Activated T-cell treated with anti-CD3 and anti-CD28 coated beads for 48 hours (primary cell): ENCODE results near the gene RHEX.

Source experiments
- DNase-seq: peaks from one replicate; pipeline ENCODE4 v3.0.0-alpha.2; 2020; ENCODE audit warnings: low read depth

RHEX gene

DNA sequence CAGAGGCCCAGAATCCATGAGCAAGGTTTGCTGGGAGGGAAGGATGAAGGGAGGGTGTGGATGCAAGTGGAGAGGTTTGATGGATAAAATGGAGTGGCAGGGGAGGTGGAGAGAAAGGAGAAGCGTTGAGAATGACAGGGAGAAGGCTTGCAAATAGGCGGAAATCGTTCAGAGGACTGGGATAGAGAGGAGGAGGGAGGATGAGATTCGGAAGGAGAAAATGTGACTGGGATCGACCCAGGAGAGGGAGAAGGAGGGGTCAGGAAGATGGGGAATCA is 63.8 kb downstream of the RHEX start:
- no peak for DNase-seq

DNA sequence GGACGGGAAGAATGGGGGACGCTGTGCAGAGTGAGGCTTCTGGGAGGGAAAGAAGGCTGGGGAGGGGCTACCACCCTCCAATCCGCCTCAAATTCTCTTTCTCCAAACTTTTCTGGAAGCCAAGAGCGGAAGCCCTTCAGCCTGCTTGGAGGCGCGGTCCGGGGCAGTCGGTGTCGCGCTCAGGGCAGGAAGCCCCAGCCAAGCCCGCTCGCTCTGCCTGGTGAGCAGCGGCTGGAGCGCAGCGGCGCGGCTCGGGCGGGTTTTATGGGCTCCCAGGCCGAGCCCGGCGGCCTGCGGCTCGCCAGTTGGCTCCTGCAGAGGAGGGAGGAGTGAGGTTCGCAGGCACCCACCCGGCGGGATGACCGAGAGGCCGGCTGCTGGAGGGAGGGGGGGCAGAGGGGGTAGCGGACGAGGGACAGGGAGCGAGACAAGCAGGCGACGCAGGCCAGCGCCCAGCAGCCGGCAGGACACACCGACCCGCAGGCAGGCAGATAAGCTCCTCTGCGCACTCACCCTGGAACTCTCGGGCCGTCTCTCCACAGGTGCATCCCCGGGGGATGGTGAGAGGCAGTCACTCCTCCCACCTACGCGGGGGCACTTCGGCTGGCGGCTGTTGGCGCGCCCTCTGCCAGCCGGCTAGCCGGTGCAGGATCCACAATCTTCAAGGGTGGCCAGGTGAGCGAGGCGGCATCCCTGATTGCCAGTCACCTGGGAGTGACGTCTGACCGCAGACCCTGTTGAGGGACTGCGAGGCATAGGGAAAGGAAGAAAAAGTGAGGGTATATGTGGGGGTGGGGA is 64.4 kb downstream of the RHEX start, which contains the start of gene AVPR1B:
TSS of gene AVPR1B (minus strand) at position 238 of the 798 bp plus-strand sequence. CDS start 498 bp downstream, outside the sequence.
- DNase-seq = peak; percentile 33

DNA sequence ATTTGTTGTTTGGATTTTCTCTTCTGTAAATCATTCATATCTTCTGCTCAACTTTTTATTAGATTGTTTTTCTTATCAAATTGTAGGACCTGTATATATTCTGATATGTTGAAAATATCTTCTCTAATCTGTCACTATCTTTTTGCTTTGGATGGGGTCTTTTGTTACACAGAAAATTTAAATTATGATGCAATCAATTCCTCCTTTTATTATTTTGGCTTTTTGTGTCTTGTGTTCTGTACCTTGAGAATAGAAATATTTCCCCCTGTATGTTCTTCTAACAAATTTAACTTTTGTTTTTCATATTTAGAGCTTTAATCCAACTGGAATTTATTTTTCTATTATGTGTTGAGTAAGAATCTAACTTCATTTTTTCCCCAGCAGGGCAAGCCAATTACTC is 67.4 kb downstream of the RHEX start:
- DNase-seq = no peak

DNA sequence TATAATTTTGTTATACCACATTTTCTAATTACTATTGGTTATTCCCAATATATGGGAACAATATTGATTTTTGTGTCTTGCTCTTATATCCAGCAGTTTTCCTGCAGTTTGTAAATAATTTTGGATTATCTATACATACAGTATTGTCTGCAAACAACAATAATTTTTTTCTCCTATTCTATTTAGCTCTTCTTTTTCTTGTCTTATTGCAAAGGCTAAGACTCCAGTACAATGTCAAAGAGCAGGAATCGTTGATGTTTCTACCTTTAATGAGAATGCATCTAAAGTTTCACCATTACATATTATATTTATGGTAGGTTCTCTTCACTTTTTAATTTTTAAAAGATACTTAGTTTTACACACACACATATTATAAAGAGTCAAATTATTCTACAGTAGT is 68.3 kb downstream of the RHEX start:
- no peak for DNase-seq

DNA sequence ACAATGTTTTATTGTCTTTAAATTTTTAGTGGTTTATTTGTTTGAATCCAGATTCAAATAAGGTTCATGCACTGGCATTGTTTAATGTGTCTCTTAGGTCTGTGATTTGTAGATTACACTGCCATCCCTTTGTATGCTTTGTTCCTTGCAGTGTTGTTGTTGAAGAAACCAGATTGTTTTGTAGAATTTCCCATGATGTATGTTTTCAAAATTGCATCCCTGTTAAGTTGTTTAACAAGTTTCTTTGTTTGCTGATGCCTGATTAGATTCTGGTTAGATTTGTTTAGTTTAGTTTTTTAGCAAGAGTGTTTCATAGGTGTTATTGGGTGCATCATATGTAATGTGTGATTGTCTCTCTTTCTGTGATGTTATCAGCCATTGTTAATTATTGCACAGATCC is 69.7 kb downstream of the RHEX start:
- no peak for DNase-seq

DNA sequence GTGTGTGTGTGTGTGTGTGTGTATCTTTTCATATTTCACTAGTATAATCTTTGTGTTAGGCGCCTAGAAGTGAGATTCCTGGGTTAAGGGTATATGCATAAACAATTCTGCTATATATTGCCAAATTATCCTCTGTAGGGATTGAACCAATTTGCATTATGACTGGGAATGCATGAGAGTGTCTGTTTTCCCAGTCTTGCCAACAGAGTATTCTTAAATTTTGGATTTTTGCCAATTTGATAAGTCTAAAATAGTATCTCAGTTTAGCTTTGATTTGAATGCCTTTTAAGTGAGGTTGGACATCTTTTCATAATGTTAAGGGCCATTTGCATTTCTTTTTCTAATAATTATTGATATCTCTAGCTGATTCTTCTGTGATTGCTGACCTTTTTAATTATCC is 72.4 kb downstream of the RHEX start:
- no peak for DNase-seq

DNA sequence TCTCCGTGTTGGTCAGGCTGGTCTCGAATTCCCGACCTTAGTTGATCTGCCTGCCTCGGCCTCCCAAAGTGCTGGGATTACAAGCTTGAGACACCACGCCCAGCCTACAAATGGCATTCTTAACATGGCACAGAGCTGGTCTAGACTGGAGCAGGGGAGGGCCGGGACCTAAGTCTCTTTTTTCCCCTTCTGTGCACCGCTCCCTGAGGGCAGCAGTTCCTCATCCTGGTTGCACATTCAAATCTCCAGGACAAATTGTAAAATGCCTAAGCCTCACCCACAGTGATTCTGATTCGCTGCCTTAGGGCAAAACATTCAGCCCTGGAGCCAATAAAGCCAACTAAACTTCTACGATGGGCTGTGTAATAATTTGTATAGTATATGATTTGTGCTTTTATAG is 74.4 kb downstream of the RHEX start:
- DNase-seq = no peak

DNA sequence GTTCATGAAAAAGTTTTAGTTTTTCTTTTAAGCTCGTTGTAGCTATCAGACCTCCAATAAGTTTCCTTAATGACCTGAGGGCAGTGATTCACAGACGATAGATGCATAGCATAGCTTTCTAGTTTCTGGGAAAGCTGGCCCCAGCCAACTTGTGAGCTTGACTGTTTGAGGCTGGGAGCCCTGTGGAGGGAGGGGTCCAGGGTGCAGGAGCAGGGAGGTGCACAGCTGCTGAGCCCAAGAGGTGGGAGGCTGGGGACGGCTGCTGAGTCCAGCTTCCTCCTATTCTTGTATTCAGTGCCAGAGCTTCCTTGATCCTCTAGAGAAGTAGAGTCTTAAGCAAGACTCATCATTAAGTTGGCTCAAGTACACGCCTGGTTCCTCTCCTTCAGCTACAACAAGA is 75.2 kb downstream of the RHEX start:
- no peak for DNase-seq

DNA sequence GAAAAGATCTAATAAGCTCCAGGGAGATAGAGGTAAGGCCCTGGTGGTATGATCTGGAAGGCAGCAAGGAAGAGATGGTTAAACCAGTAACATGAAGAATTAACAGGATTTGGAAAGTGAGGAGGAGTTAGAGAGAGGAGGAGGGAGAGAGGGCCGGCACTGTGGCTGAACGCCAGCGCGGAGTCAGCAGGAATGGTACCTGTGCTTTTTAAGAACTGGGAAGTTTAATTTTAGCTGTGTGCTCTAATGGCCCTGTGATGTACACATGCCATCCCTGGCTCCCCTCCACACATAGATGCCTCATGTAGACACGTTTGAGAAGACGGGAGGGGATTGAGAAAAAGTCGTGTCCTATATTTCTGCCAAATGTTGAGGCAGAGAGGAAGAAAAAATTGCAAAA is 78.1 kb downstream of the RHEX start:
- no peak for DNase-seq

DNA sequence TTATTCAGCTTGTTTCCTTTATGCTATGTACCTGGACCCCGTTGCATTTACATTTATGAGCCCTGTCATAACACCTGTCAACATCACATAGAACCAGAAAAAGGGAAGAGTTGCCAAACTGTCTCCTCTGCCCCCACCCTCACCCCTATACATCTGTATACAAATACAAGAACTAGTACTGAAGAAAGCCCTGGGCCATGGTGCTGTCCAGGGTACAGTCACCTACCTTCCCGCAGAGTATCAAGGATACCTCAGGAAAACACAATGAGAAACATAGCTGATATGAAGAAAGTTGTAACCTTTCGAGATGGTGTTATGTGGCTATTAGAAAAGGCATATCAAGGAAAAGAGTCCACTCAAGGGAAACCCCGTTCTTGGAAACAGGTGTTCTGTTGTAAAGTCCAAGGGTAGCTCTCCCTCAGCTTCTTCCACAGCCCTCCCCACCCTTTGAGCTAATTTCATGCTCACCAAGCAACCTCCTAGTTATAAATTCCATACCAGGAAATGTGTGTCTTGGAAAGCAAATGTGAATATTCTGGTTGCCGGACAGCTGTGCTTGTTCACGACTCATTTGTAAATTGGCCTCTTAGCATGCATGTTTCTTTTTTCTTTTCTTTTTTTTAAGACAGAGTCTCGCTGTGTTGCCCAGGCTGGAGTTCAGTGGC is 80.9 kb downstream of the RHEX start:
- no peak for DNase-seq

DNA sequence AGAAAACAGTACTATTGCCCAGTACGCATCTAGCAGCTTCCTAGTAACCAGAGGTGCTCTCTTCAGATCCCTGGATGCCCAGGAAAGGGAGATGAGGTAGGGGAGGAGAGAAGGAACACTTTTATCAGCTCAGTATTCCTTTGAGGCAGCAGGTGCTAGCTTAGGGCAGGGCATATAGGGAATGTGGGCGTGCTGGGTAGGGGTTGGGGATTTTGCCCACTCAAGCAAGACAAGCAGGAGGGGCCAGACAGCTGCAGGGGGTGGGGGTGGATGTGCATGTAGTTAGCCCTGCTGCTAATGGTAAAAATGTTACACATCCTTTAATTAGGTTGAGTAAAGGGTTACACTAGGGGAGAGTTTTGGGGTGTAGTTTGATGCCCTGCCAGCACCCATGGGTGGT is 82.3 kb downstream of the RHEX start:
- DNase-seq = no peak

DNA sequence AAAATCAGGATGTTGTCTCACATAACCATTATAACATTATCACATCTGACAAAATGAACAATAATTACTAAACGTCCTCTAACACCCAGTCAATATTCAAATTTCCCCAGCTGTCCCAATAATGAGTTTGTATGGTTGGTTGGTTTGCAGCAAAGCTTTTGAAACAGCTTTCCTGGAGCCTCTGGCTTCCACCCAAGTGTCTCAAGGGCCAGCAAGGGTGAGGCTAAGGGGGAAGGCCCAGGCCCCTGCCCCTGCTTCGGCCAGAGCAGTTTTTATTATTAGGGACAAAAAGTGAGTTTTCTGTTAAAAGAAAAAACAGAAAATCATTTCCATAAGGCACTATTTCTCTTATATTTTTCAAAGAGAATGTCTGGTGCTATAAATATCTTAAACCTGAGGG is 83.3 kb downstream of the RHEX start:
- DNase-seq = no peak

DNA sequence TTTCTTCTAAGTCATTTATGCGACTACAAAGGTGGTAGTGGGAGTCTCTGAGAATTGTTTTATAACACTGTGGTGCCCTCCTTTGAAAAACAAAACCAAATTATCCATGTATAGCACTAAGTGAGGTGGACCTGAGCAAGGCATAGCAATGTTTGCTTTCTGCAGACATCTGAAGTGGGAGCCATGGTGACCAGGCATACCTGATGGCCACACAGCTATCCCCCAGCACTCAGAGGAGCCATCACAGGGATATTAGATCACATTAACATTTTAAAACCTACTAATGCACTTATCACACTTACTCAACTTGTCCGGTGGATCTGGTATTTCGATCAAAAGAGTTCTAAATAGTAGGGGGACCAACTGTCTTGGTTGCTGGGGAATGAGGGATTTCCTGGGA is 89.0 kb downstream of the RHEX start:
- DNase-seq = no peak

DNA sequence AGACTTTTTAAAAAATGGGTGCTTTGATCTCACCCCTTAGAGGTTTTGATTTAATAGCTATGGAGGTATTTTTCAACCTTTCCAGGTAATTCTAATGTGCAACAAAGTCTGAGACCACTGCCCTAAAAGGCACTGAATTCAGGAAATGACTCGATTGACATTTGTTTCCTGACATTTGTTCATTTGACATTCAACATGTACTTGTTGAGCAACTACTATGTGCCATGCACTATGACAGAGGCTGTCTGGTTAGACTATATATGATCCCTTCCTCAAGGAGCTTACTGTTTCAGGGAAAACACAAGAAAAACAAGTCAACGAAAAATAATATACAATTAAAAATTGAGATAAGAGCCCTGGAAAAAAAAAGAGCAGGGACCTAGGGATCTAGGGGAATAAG is 89.8 kb downstream of the RHEX start:
- DNase-seq = no peak

DNA sequence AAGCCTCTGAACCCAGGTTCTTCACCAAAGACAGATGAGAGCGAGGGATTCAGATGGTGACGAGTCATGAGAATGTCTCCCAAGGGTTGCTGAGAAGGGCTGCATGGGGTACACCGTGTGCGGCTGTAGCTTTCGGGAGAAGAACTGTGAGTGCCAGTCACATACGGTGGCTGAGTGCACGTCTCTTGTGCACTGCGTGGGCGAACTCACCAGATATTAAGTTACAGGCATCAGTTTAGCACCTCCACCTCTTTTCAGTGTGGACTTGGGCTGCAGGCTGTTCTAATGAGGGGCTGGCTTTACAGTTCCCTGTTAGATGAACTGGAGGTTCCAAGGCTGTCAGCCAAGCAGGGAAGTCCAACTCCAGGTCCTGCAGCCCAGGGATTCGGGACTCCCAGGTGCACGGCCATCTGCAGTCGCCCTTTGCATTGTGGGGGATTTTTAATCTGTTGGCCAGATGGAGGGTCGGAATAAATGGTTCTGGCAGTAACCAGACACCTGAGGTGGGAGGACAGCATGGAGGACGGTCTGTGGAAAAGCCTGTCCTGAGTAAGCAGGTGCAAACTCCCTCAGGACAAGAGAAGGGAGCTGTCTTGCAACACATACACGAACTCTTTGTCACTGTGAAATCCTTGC is 90.7 kb downstream of the RHEX start:
- DNase-seq = no peak

DNA sequence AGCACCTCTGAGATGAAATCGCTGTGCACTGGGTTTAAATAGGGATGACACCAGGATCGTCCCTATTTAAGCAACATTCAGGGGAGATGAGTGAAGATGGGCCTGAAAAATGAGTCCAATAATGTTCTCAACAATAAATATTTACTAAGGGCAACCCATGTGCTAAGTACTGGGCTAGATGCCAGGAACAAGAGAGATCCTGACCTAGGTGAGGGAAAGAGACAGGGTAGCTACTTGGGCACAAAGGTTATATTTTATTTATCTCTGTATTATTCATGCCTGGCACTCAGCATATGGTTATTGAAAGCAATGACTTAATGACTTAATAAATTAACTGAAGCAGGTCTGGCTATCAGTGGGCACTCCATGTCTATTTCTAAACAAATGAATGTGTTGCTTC is 91.6 kb downstream of the RHEX start:
- DNase-seq = no peak

DNA sequence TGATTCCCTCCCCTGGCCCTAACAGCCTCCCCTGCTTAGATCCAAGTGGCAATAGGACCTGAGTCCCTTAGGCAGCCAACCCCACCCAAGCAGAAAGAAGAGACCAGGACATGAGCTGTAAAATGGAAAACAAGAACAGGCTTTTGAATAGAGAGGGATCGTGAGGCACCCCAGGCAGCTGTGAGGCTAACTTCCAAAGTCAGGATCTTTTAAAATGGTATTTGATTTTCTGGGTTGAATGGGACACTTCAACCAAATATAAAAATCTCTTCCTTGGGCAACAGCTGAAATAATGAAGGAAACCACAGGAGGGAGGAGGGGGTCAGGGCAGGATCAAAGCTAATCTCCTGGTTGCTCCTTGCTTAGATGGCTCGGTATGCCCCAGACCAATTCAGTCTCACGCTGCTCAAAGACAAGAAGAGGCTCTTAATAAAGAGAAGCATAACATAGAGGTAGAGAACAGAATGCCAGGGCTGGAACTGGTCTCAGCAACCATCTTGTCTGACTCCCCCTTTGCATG is 92.9 kb downstream of the RHEX start:
- no peak for DNase-seq
